Sigmoid colon (tissue), 7 donors: ENCODE results near the gene TTC39B. TPM values are rescaled to one million over a fixed set of nuclear protein-coding genes. Genes with fewer than 3 reads are reported as not detected.

Experiments
- DNase-seq: peaks from one replicate; pipeline ENCODE4 v3.0.0-alpha.2; 2019
- H3K27ac ChIP-seq, 4 donors: fragments of 200-600 bp; sonication (generic); one replicate each; pipeline ENCODE4 v1.5.1; 2016 to 2019; ENCODE audit warnings: mild to moderate bottlenecking in 1 of 4
- H3K27me3 ChIP-seq, 3 donors: fragments of 200-600 bp; sonication (generic); one replicate each; pipeline ENCODE4 v1.5.1; 2019; ENCODE audit warnings: mild to moderate bottlenecking in 1 of 3
- H3K36me3 ChIP-seq, 4 donors: fragments of 200-600 bp; sonication (generic); one replicate each; pipeline ENCODE4 v1.5.1; 2016 to 2019
- H3K4me1 ChIP-seq, 4 donors: fragments of 200-600 bp; sonication (generic); one replicate each; pipeline ENCODE4 v1.5.1; 2017 to 2019
- H3K4me3 ChIP-seq, 4 donors: fragments of 200-600 bp; sonication (generic); one replicate each; pipeline ENCODE4 v1.5.1; 2017 to 2019; ENCODE audit warnings: mild to moderate bottlenecking in 2 of 4, moderate library complexity in 1 of 4
- H3K9me3 ChIP-seq, 4 donors: fragments of 200-600 bp in 3 of 4; sonication (generic) in 3 of 4; one replicate each; pipeline versions ENCODE4 v1.5.1 to v1.6.1; 2013 to 2019
- EP300 ChIP-seq, 4 donors: sonication (generic); formaldehyde crosslinking; IDR thresholded peaks; one replicate each; pipeline ENCODE4 v1.6.1; 2017; ENCODE audit warnings: antibody characterized with exemption in 4 of 4
- POLR2A ChIP-seq, 2 donors: fragments of 450-650 bp; IDR thresholded peaks; one replicate each; pipeline ENCODE4 v1.6.1; 2016; ENCODE audit warnings: antibody characterized with exemption in 2 of 2, mild to moderate bottlenecking in 2 of 2, moderate library complexity in 2 of 2
- POLR2AphosphoS5 ChIP-seq, 4 donors: sonication (generic); formaldehyde crosslinking; IDR thresholded peaks; one replicate each; pipeline ENCODE4 v1.6.1; 2017; ENCODE audit warnings: antibody characterized with exemption in 4 of 4
- WGBS, 2 donors: extraction: QIAGEN DNeasy Blood & Tissue Kit; methylation state at CpG; one replicate each; pipeline ENCODE4 v1.1.7; 2013; 5-methylcytosine and 5-hydroxymethylcytosine counted together
- intact Hi-C: fragments of 100-400 bp; cut with DNase I; formaldehyde crosslinking; loops from one replicate; pipeline ENCODE4 v1.15.1; 2023
- polyA plus RNA-seq, 3 donors: library from polyadenylated mRNA; stranded (reverse); fragments of 200-250 nt; gene quantifications; one replicate each; pipeline ENCODE4 v1.2.3, GENCODE V29; 2013
- total RNA-seq, 4 donors: library from RNA; depleted of rRNA; stranded (reverse); fragments of >200 nt; gene quantifications; one replicate each; pipeline ENCODE4 v1.1.0, GENCODE V29; 2016
- TF ChIP-seq, protein P1 (sequence below), 4 experiments: fragments of 450-650 bp in 3 of 4; fragments of 200-600 bp in 1 of 4; IDR thresholded peaks; one replicate each; pipeline ENCODE4 v1.5.1; 2016 to 2019; ENCODE audit warnings: antibody characterized with exemption in 4 of 4, mild to moderate bottlenecking in 3 of 4, moderate library complexity in 2 of 4
- donor health status: healthy with polysubstance abuse.
- donor health status: Bipolar disorder and iron deficiency.
- donor health status: healthy.

Gene TTC39B
- total and polyA plus RNA-seq, 7 donors: 4.2 to 15.8 (median 9.1) TPM

DNA sequence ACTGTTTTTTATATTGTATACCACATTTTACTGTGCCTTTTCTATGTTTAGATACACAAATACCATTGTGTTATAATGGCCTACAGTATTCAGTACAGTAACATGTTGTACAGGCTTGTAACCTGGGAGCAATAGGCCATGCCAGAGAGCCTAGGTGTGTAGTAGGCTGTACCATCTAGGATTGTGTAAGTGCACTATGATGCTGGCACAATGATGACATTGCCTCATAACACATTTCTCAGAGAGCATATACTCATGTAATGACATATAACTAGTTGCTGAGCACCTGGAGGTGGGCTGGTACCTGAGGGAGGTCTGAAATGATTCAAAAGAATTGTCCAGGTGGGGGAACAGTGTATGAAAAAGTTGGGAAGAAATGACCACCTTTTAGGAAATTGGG lies 13.9 kb downstream of the TTC39B start:
- TF ChIP-seq POLR2AphosphoS5 (IDR thresholded peaks at IDR 0.05) (no peak), EP300 (IDR thresholded peaks at IDR 0.05) (no peak), POLR2A (IDR thresholded peaks at IDR 0.05) (no peak)
- TF ChIP-seq, protein P1, sequence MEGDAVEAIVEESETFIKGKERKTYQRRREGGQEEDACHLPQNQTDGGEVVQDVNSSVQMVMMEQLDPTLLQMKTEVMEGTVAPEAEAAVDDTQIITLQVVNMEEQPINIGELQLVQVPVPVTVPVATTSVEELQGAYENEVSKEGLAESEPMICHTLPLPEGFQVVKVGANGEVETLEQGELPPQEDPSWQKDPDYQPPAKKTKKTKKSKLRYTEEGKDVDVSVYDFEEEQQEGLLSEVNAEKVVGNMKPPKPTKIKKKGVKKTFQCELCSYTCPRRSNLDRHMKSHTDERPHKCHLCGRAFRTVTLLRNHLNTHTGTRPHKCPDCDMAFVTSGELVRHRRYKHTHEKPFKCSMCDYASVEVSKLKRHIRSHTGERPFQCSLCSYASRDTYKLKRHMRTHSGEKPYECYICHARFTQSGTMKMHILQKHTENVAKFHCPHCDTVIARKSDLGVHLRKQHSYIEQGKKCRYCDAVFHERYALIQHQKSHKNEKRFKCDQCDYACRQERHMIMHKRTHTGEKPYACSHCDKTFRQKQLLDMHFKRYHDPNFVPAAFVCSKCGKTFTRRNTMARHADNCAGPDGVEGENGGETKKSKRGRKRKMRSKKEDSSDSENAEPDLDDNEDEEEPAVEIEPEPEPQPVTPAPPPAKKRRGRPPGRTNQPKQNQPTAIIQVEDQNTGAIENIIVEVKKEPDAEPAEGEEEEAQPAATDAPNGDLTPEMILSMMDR (IDR thresholded peaks at IDR 0.05): no peak
- H3K36me3 ChIP-seq: no peaks in the 10 kb centered on the region
- H3K27me3 ChIP-seq: no peaks in the 10 kb centered on the region
- intact Hi-C loops: loop anchor here (5.0 kb wide), 3 partner anchors 129 to 259 kb away; partner anchors contain the start of genes CCDC171, PSIP1 and SNAPC3
- no peak for DNase-seq
- peak overlapping the region; percentile 81 to 83 (median 82) for H3K27ac ChIP-seq
- H3K4me3 ChIP-seq: no peak overlapping the region
- H3K9me3 ChIP-seq: no peaks in the 10 kb centered on the region
- H3K4me1 ChIP-seq: peaks cover 0 to 38% (median 31%) of the 10 kb centered on the region in 4 donors

DNA sequence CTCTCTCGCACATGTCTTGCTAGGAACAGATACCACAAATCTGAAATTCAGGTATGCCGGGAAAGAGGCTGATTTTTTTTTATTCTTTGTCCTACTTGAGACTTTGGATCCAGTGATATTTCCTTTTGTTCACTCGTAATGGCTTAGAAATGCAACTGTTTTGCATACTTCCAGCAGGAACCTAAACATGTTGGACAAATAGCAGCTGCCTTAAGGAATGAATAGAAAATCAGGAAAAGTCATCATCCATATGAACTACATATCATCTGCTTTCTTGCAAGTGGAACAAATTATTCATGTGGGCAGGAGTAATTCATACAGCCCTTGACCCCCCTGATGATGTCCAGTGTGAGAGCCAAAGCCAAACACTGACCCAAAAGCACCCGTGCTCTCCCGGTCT lies 17.4 kb downstream of the TTC39B start:
- 85 to 89% methylated on average over 5 of the region's 5 CpGs for WGBS, 2 donors
- no peak overlapping the region for H3K27ac ChIP-seq
- intact Hi-C loops: loop anchor here (5.0 kb wide), 3 partner anchors 133 to 263 kb away; partner anchors contain the start of genes CCDC171, PSIP1 and SNAPC3
- H3K9me3 ChIP-seq: no peaks in the 10 kb centered on the region
- H3K36me3 ChIP-seq: no peaks in the 10 kb centered on the region
- peaks cover 0 to 14% (median 8%) of the 10 kb centered on the region in 4 donors for H3K4me1 ChIP-seq
- H3K27me3 ChIP-seq: no peaks in the 10 kb centered on the region
- TF ChIP-seq EP300 (IDR thresholded peaks at IDR 0.05) (no peak), POLR2AphosphoS5 (IDR thresholded peaks at IDR 0.05) (no peak), POLR2A (IDR thresholded peaks at IDR 0.05) (no peak)
- TF ChIP-seq, protein P1 (IDR thresholded peaks at IDR 0.05): no peak
- H3K4me3 ChIP-seq: no peak overlapping the region
- DNase-seq: no peak

DNA sequence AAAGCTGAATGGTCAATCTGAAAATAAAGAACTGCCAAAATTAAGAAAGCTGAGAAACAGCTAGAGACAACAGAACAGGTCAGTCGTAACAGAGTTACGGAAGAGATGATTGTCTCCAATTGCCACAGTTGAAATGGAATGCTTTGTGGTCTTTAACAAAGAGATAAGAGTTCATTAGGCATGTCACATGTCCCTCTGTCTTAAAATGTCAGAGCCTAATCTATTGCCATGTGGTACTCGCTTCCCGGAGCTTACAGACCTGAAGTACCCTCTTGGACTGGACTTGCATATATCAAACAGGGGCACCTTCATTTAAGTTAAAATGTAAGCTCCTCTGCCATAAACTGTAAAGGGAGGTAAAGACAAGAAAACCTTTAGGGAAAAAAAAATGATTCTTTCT lies 19.7 kb downstream of the TTC39B start:
- H3K36me3 ChIP-seq: no peaks in the 10 kb centered on the region
- H3K9me3 ChIP-seq: no peaks in the 10 kb centered on the region
- WGBS, 2 donors: 20 to 78% methylated on average over 4 of the region's 4 CpGs
- no peaks in the 10 kb centered on the region for H3K27me3 ChIP-seq
- no peak overlapping the region for H3K27ac ChIP-seq
- intact Hi-C loops: no loop called here
- no peak for DNase-seq
- TF ChIP-seq, protein P1 (IDR thresholded peaks at IDR 0.05): no peak
- TF ChIP-seq EP300 (IDR thresholded peaks at IDR 0.05) (no peak), POLR2AphosphoS5 (IDR thresholded peaks at IDR 0.05) (no peak), POLR2A (IDR thresholded peaks at IDR 0.05) (no peak)
- no peak overlapping the region for H3K4me3 ChIP-seq
- no peaks in the 10 kb centered on the region for H3K4me1 ChIP-seq

DNA sequence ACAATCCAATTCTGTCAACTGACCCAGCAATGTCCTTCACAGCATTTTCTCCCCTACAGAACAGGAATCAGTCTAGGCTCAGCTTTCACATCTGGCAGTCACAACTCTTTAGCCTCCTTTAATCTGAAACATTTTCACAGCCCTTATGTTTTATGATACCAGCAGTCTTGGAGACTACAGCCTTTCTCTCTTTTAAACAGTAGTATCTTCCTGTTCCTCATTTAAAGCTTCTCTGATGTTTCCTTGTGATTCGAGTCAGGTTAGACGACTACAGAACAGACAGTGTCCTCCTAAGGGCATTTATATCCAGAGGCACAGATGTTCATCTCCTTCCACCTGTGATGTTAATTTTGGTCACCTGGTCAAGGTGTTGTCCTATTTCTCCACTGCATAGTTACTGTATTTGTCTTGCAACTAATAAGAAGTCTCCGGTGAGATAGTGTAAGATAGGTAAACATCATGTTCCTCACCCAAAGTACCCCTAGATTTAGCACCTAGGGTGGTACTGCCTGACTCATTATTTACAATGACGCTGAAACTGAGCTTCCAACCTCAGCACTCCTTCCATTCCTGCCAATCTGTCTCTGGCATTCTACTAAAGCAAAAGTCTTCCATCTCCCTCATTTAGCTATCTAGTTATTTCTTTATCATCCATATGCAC lies 20.7 kb downstream of the TTC39B start:
- H3K4me3 ChIP-seq: no peak overlapping the region
- H3K27ac ChIP-seq: no peak overlapping the region
- no peaks in the 10 kb centered on the region for H3K36me3 ChIP-seq
- no peaks in the 10 kb centered on the region for H3K4me1 ChIP-seq
- intact Hi-C loops: no loop called here
- DNase-seq: no peak
- 17 to 40% methylated on average over 4 of the region's 4 CpGs for WGBS, 2 donors
- H3K27me3 ChIP-seq: no peaks in the 10 kb centered on the region
- H3K9me3 ChIP-seq: no peaks in the 10 kb centered on the region
- TF ChIP-seq POLR2AphosphoS5 (IDR thresholded peaks at IDR 0.05) (no peak), POLR2A (IDR thresholded peaks at IDR 0.05) (no peak)
- TF ChIP-seq, protein P1 (IDR thresholded peaks at IDR 0.05): no peak
